ENCODE measurements around the gene PRDM4.

PRDM4 gene, protein sequence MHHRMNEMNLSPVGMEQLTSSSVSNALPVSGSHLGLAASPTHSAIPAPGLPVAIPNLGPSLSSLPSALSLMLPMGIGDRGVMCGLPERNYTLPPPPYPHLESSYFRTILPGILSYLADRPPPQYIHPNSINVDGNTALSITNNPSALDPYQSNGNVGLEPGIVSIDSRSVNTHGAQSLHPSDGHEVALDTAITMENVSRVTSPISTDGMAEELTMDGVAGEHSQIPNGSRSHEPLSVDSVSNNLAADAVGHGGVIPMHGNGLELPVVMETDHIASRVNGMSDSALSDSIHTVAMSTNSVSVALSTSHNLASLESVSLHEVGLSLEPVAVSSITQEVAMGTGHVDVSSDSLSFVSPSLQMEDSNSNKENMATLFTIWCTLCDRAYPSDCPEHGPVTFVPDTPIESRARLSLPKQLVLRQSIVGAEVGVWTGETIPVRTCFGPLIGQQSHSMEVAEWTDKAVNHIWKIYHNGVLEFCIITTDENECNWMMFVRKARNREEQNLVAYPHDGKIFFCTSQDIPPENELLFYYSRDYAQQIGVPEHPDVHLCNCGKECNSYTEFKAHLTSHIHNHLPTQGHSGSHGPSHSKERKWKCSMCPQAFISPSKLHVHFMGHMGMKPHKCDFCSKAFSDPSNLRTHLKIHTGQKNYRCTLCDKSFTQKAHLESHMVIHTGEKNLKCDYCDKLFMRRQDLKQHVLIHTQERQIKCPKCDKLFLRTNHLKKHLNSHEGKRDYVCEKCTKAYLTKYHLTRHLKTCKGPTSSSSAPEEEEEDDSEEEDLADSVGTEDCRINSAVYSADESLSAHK

DNA sequence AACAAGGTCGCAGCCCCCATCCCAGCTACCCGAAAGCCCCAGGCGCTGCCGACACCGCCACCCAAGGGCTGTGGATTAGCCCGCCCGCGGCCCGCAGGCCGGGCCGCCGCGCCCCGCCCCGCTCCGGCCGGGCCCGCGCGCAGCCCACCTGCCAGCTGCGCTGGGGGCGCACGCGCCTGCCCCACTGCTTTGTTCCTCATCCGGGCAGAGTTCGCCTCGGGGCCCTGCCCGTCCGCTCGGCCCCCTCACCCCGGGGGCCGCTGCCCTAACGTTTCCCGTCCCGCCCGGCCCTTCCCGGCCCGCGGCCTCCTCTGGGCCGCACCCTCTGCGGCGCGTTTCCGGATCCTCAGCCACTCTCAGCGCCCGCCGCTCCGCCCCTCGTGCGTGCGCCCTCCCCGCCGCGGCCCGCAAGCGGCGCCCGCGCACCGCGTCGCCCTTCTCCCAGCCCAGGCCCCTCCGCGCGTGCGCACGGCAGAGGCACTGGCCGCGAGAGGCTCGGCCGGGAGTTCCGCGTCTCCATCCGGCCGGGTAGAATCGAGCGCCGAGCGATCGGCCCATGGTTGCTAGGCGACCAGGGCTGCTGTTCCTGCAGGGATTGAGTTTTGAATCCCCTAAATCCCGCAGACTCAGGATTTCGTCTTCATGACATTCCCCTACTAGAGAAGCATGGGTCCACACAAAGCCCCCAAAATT, at the start of gene PRDM4:
TSS of gene PRDM4 (minus strand) at position 329 of the 693 bp plus-strand sequence. CDS start 622 bp downstream, outside the sequence.
- peak; percentile 63 for DNase-seq (ENCODE audit: low read depth)

DNA sequence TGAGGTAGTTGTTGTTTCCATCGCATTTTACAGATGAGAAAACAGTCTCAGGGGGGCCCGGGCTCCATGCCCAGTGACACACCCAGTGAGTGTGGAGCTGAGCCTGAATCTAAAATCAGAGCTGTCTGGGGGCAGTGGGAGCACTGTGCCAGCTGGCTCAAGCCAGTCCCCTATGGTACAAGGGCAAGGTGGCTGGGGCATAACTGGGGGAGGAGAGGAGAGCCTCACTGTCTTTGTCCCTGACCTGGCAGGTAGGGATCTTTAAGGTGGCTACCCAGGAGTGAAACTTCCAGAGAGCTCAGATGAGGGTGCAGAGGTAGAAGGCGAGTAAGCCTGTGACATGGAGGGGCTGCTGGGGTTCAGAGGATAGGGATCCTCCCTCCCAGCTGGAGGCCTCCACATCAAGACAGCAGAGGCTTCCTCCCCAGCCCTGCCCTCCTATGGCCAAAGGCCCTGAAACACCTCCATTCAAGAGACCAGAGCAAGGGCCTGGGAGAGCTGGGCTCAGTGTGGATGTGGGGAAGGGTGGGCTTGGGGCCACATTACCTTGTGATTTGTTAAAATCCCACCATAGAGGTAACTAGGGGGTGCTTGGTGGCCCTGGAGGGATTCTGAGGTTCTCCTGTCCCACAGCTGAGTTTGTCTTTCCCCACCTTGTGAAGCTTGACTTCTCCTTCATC, 46.7 kb upstream of the PRDM4 start:
- no peak for DNase-seq (ENCODE audit: low read depth)

DNA sequence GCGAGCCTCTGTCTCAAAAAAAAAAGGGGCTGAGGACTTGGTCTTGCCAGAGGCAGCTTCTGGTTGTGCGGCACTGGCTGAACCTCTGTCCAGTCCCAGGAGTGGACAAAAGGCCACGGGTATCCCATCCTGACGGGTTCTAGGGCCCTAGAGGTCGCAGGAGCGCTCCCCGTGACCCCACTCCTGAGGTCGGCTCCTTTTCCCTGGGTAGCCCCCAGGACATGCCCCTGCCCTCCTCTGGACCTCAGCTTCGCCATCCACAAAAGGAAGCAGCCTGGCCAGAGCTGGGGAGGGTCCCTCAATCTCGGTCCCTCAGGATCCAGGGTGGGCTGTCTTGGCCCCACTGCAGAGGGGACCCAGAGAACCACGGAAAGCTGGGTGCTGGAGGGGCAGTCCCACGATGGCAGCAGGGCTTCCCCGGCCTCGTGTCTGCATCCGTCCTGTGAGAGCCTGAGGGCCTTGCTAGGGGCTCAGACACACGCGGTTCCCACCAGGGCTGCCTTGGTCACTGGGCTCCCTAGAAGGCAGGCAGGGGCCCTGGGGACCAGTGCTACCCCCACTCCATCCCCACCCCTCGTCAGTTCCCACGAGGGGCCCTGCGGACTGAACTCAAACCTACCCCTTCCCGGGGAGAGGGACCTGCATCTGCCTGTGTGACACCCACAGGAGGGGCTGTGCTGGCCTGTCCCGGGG, 44.7 kb upstream of the PRDM4 start:
- no peak for DNase-seq (ENCODE audit: low read depth)

DNA sequence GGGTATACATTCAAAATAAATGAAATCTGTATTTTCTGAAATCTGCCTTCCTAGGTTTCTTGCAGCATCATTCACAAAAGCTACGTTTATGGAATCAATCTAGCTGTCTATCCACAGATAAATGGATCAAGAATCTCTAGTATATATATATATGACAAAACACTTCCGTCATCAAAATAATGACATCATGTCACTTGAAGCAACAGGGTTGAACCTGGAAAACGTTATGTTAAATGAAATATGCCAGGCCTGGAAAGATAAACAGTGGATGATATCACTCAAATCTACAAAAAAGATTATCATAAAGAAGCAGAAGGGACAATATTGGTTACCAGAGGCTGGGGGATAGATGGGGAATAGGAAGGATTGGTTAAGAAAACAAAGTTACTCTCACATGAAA, 42.2 kb upstream of the PRDM4 start:
- DNase-seq (ENCODE audit: low read depth) = no peak

DNA sequence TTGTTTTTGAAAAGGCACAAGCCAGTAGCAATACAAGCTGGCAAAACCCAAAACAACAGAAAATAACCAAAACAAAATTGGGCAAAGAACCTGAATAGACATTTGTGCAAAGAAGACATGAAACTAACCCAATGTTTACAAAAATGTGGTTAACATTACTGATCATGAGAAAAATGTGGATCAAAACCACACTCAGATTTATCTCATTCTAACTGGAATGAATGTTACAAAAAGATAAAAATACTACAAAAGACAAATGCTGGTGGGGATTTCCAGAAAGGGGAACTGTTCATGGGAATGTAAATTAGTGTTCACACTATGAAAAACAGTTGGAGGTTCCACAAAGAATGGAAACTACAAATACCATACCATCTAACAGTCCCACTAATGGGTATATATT, 40.2 kb upstream of the PRDM4 start:
- no peak for DNase-seq (ENCODE audit: low read depth)

DNA sequence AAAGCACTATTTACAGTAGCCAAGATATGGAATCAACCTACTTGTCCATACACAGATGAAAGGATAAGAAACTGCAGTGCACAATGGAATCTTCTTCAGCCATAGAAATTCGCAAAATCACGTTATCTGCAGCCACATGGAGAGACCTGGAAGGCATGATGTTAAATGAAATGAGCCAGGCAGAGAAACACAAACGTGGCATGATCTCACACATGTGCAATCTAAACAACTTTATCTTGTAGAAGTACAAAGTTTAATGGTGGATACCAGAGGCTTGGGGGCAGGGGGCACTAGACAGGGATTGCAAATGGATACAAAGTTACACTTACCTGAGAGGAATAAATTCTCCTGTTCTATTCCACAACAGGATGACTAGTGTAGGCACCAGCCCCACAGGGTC, 37.6 kb upstream of the PRDM4 start:
- no peak for DNase-seq (ENCODE audit: low read depth)

DNA sequence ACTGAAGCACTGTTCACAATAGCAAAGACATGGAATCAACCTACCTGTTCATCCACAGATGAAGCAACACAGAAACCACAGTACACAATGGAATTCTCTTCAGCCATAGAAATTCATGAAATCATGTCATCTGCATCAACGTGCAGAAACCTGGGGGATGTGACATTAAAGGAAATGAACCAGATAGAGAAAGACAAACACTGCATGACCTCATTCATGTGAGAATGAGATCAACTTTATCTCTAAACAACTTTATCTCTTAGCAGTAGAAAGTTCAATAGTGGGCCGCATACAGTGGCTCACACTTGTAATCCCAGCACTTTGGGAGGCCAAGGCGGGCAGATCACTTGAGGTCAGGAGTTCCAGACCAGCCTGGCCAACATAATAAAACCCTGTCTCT, 33.5 kb upstream of the PRDM4 start:
- no peak for DNase-seq (ENCODE audit: low read depth)

DNA sequence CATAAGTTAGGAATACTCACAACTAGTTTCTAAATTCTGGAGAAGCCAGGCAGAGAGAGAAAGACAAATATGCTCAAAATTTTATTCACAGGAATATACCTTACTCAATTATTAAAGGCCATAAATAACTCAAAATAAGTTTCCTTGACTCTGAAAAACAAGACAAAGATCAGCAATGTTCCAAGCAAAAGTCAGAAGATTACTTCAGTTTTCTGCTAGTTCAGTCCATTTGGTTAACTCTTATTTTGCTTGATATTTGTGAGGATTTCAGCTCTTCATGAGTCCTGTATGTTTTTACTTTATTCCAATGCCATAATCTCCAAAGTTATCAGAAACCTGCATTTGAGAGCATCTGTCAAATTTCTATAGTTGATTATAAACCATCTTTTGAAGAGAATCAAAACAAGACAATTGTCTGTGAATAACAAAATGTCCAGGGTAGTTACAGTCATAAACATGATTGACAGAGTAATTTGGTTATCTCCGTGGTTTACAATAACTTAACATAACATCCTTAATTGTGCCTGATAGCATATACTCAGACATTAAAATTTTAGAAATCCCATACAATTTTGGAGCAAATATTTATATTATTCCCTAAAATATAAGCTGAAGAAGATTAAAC, 30.6 kb upstream of the PRDM4 start:
- DNase-seq (ENCODE audit: low read depth) = no peak

DNA sequence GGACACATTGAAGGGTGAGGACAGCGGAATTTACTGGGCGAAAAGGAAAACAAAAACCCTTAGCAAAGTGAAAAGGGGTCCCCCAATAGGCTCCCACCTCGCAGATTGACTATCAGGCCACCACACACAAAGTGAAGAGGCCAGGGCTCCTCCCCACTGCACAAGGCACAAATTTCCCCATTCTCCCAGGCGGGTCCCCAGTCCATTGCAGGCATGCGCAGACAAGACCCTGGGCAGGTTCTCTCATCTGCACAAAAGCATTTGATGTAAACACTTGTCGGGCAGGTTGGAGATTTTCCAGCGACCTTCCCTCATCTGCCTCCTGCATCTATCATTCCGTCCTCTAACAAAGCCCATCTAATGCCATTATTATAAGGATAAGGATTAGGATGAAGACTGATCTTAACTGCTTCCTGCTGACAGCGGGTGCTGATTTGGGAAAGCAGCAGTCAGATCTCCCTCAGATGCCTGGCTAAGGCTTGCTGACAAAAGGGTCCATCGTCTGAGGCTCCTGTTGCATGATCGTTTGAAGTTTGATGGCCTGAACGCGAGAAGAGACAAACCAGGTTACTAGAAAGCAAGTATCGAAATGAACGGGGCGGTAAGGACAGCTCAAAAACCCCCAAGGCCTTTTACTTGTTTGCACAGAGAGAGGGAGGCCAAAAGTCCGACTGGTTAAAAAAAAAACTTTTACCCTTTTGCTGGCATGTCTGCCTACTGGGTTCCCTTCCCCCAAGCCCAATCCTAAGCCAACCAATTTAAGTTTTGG, 27.9 kb upstream of the PRDM4 start:
- DNase-seq (ENCODE audit: low read depth) = no peak

DNA sequence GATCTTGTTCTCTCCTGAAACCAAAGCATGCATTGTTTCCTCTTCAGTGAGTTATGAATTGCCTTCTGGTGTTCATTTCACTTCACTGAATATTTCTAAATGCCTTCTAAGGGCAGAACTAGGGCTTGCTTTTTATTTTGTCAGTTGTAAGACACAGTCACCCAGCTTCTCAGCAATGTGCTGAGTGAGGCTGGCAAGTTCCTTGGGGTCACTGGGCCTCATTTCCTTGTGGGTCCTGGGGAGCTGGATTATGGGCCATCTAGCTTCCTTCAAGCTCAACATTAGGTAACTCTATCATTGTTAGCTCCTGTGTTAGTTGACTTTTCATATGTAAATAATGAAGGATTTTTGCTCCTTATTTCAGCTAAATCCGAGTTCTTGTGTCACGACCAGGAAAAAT, 27.3 kb upstream of the PRDM4 start:
- no peak for DNase-seq (ENCODE audit: low read depth)

DNA sequence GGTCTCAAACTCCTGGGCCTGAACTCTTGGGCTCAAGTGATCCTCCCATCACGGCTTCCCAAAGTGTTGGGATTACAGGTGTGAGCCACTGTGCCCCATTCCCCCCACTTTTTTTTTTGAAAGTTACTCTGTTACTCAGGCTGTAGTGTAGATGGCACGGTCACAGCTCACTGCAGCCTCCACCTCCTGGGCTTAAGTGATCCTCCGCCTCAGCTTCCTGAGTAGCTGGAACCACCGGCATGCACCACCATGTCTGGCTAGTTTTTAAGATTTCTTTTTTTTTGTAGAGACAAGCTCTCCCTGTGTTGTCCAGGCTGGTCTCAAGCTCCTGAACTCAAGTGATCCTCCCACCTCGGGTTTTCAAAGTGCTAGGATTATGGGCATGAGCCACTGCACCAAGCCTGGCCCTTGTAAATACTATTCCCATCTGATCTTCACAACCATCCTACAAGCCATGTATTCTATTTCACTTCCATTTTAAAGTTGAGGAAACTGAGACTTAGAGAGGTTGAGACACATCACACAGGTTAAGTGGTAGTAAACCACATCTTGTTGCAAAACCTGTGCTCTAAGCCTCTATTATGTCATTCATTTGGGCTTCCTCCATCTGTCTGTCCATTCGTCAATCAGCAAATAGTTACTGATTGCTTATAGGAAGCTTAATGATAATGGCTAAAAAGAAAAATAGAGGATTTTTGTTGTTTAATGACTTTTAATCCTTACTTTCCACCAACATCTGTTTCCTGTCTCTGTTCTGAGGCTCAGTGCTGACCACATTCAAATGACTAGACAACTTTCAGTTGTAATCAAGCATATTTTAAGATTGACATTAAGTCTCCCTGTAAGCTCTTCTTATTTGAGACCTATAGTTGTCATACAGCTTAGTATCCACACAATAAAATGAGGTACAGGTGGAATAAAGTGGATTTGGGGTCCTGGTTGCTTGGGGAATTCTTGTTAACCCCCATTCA, 22.8 kb upstream of the PRDM4 start:
- DNase-seq (ENCODE audit: low read depth) = no peak

DNA sequence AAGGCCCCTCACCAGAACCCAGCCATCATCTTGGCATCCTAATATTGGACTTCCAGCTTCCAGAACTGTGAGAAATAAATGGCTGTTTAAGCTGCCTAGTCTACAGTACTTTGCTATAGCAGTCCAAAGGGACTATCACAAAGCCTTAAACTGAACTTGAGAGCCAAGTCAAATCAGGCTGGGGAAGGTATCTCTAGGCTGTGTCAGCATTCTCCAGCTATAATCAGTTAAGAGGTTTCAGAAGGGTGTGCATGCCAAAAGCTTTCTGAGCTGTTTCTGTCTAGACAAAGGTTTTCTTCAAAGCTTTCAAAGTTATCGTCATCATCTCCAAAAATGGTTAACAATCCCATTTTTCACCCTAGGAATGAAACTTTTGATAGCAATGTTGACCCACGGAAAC, 21.1 kb upstream of the PRDM4 start:
- no peak for DNase-seq (ENCODE audit: low read depth)

DNA sequence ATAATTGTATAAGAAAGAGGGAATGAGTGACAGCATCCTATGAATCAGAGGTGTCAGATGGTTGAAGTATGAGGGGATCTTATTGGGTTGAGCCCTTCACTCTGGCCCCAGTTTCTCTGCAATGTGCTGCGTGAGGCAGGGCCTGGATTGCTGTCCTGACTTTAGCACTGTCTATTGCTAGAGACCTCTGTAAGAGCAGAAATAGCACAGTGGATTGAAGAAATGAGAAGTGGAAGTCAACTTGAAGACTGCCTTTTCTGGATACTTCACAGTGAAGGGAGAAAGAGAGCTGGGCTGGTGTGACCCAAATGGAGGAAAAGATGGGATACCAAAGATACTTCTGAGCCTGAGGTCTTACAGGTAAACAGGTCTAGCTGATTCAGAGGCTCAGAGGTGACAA, 19.4 kb upstream of the PRDM4 start:
- DNase-seq (ENCODE audit: low read depth) = no peak

DNA sequence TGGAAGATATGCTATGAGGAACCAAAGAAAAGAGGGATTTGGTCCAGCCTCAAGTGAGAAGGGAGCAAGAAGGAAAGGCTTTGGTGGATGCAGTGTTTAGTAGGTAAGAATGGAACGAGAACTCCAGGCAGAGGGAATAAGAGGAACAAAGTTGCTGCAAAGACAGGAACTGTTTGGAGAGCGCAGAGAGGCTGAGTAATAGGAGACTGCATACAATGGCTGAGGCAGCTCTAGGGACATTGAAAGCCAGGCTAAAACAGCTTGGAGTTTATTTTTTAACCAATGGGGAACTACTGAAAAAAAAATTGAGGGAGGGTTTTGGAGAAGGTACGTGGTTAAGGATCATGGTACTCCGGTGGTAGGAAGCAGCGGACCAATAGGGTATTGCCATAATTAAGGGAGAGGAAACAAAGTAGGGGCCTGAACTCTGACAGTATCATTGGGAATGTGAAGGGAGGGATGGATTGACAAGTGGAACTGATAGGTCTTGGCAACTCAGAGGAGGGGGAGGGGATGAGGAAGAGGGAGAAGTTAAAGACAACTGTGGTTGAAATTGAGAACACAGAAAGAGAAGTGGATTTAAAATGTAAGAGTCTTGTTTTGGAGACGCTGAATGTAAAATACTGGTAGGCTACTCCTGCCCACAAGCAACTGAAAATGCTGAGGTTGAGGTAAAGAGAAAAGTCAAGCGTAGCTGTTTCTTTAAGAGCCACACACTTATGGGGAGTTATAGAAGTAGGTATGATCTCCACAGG, 18.3 kb upstream of the PRDM4 start:
- DNase-seq (ENCODE audit: low read depth) = no peak

DNA sequence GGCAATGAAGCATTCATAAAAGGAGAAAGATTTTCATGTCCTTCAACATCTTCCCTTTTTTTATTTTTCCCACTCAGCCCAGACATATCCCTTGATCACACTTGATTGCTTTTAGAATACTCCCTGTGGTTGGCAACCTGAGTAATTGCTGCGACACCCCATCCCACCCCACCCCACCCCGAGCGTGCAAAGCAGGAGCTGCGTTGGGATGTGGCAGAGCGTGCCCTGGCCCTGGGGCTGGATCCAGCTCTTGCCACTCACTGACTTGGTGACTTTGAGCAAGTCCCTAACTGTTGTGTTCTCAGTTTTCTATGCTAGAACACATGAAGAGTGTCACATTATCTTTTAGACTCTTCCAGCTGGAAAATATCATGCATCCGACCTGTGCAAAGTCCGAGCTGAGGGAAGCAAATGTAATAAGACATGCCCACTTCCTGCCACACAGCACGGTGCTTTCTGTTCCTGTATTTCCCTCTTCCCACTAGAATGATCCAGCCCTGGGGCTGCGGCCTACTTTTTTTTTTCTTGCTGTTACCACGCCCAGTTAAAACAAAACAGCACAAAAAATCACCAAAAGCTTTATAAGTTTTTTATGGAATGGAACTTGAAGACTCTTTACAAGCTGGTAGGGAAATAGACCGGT, 17.6 kb upstream of the PRDM4 start:
- no peak for DNase-seq (ENCODE audit: low read depth)

DNA sequence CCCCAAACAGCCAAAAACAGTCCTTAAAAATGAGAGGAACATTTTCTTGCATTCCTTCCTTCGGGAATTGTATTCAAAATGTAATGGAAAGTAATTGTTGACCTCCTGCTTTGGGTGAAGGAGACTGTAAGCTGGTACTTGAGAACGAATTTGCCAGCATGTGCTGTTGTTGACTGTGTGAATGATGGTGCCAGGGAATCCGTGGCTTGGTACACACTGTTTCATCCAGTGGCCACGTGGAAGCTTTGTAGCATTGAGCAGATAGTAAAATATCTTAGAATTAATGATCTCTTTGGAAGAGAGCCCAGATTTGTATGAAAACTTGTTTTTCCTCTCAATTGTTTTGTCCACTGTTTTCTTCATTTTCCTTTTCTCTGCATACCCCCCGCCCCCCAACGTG, 15.2 kb upstream of the PRDM4 start:
- DNase-seq (ENCODE audit: low read depth) = no peak

DNA sequence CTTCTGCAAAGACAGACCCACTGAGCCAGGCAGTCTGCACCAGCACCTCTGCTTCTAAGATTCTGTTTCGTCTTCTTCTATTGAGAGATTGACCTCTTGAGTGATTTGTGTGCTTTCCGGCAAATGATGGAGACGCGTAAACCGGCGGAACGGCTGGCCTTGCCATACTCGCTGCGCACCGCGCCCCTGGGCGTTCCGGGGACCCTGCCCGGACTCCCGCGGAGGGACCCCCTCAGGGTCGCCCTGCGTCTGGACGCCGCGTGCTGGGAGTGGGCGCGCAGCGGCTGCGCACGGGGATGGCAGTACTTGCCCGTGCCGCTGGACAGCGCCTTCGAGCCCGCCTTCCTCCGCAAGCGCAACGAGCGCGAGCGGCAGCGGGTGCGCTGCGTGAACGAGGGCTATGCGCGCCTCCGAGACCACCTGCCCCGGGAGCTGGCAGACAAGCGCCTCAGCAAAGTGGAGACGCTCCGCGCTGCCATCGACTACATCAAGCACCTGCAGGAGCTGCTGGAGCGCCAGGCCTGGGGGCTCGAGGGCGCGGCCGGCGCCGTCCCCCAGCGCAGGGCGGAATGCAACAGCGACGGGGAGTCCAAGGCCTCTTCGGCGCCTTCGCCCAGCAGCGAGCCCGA, 14.3 kb upstream of the PRDM4 start:
- DNase-seq (ENCODE audit: low read depth) = no peak
